Measurements from ENCODE around the gene ABCA5. TPM values are rescaled to one million over a fixed set of nuclear protein-coding genes. Genes with fewer than 3 reads are reported as not detected.

Gene ABCA5
- total and polyA plus RNA-seq, 7 experiments from 2014 or later, result 6.0 to 49.9 (median 34.5) TPM

DNA sequence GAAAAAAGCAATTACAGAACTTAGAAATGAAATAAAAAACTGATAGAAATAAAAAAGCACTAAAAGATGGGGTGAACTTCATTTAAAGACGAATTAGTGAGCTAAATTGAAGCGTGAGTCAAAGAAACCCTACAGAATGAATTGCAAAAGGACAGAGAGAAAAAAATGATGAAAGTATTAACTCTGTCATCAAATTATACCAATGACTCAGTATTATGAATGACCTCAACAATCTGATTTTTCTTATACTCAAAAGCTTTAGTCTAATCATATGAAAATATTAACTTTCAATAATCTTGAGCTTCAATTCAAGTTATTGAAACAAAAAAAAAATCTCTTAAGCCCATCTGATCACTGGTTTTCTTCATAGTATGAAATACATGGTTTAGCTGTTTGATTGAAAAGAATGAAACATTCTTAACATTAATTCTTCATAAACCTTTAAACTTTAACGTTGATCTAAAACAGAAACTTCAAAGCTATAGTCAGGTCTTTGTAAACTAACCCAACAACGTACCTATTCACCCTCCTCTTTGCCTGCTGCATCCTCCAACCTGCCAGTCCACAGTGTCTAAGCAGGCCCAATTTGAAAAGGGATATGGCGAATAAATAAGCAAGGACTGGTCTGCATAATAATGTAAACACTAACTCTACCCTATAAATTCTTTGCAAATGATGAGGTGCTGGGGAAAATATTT, 6.6 kb downstream of the ABCA5 start:
- Histone ChIP-seq H3K4me3 (ENCODE audit: low read length) (no peak overlapping the region), H3K4me1 (ENCODE audit: control insufficient read depth in 2 of 2, insufficient read depth in 2 of 2, low read length in 2 of 2) (no peaks in the 10 kb centered on the region), H3K36me3 (ENCODE audit: control insufficient read depth in 2 of 3, insufficient read depth in 3 of 3, low read length in 3 of 3) (no peaks in the 10 kb centered on the region), H3K9me3 (ENCODE audit: control insufficient read depth in 2 of 3, low read length in 3 of 3) (no peaks in the 10 kb centered on the region), H3K27me3 (ENCODE audit: control insufficient read depth in 2 of 2, insufficient read depth in 2 of 2, low read length in 2 of 2) (no peaks in the 10 kb centered on the region), H3K27ac (ENCODE audit: low read depth, low read length) (no peak overlapping the region)
- ATAC-seq (no peak), DNase-seq (no peak)
- POLR2A ChIA-PET, result interaction anchor here (1.1 kb wide), 1 partner anchor 94 kb away, joined by 3 read pairs; the partner anchor contains the start of gene MAP2K6
- Mint-ChIP-seq H3K27me3 (no peaks in the 10 kb centered on the region), H3K27ac (no peak overlapping the region), H3K36me3 (peaks cover 0 to 25% (median 8%) of the 10 kb centered on the region in 5 donors), H3K9me3 (no peaks in the 10 kb centered on the region), H3K4me1 (peaks cover 10 to 50% (median 32%) of the 10 kb centered on the region in 7 donors), H3K4me3 (no peak overlapping the region)
- intact Hi-C loops (cut with micrococcal nuclease), result loop anchor here in 1 of 2 donors (5.0 kb wide), 1 partner anchor 38 kb away; no protein-coding TSS in a partner anchor
- CTCF ChIA-PET, result no interaction called here

DNA sequence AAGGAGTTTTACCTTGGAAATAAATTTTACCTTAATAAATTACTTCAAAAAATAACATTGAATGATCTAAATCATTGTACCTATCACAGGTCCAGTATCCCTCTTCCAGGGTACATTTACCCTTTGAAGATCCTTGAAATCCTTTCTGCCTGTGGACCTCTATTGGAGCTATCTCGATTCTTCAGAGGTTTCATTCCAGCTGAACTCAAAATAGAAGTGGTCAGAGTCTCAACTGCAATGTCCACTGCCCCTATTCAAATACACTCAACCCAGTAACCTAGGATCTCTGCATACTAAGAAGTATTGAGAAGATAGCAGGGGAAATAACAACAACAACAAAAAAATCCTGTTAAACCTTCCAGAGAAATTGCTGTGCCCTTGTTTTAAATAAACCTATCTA, 9.3 kb downstream of the ABCA5 start:
- no peak overlapping the region for H3K4me3 Mint-ChIP-seq
- Histone ChIP-seq H3K27ac (ENCODE audit: low read depth, low read length) (no peak overlapping the region), H3K9me3 (ENCODE audit: control insufficient read depth in 2 of 3, low read length in 3 of 3) (no peaks in the 10 kb centered on the region), H3K4me1 (ENCODE audit: control insufficient read depth in 2 of 2, insufficient read depth in 2 of 2, low read length in 2 of 2) (no peaks in the 10 kb centered on the region), H3K36me3 (ENCODE audit: control insufficient read depth in 2 of 3, insufficient read depth in 3 of 3, low read length in 3 of 3) (no peaks in the 10 kb centered on the region), H3K4me3 (ENCODE audit: low read length) (no peak overlapping the region), H3K27me3 (ENCODE audit: control insufficient read depth in 2 of 2, insufficient read depth in 2 of 2, low read length in 2 of 2) (no peaks in the 10 kb centered on the region)
- POLR2A ChIA-PET, result no interaction called here
- H3K27me3 Mint-ChIP-seq, result no peaks in the 10 kb centered on the region
- ATAC-seq, result no peak
- peaks cover 2 to 38% (median 16%) of the 10 kb centered on the region in 7 donors for H3K4me1 Mint-ChIP-seq
- intact Hi-C loops (cut with micrococcal nuclease), result no loop called here
- no peak overlapping the region for H3K27ac Mint-ChIP-seq
- CTCF ChIA-PET, result no interaction called here
- no peaks in the 10 kb centered on the region for H3K9me3 Mint-ChIP-seq
- DNase-seq, result no peak
- peaks cover 0 to 26% (median 10%) of the 10 kb centered on the region in 5 donors for H3K36me3 Mint-ChIP-seq

DNA sequence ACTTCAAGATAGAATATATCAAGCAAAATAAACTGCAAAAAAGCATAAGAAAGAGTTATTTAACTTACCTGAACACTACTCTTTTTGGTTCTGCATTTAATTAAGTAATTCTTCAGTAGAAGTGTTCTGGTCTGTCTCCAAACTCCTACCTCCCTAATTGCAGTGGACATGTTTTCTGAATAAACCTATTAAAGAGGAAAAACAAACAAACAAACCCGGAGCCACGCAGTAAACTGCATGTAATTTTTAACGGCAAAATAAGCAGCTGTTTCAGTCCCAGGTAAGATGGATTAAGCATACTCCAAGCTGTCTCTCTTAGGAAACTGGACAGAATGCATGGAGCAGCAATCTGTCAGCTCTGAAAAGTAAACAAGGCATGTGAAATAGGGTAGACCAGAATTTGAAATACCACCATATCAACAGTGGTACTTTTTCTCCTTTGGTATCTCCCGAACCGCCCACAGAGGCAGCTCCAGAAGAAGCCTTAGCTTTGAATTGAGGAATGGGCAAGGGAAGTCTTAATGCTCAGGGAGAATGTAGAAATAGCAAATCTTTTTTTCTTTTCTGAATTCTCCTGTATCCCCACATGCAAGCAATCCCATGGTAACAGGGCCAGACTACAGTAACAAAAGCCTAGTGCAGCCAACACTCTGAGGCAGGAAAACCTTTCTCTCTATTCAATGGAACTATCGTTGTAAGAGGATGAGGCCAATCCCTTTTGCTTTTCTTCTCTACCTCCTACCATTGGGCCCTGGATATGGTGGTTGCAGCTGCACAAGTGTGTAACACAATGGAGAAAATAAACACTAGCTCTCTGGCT, 12.5 kb downstream of the ABCA5 start:
- DNase-seq (no peak), ATAC-seq (no peak)
- no peak overlapping the region for H3K4me3 ChIP-seq (ENCODE audit: low read length)
- no peaks in the 10 kb centered on the region for H3K27me3 ChIP-seq (ENCODE audit: control insufficient read depth in 2 of 2, insufficient read depth in 2 of 2, low read length in 2 of 2)
- no peaks in the 10 kb centered on the region for H3K27me3 Mint-ChIP-seq
- no peak overlapping the region for H3K27ac Mint-ChIP-seq
- peaks cover 0 to 22% (median 9%) of the 10 kb centered on the region in 7 donors for H3K4me1 Mint-ChIP-seq
- CTCF ChIA-PET, result no interaction called here
- intact Hi-C loops (cut with micrococcal nuclease), result no loop called here
- POLR2A ChIA-PET, result interaction anchor here (1.8 kb wide), 1 partner anchor 12 kb away, joined by 7 read pairs; the partner anchor contains the start of gene ABCA5
- no peak overlapping the region for H3K27ac ChIP-seq (ENCODE audit: low read depth, low read length)
- peaks cover 0 to 23% (median 10%) of the 10 kb centered on the region in 5 donors for H3K36me3 Mint-ChIP-seq
- H3K9me3 ChIP-seq (ENCODE audit: control insufficient read depth in 2 of 3, low read length in 3 of 3), result no peaks in the 10 kb centered on the region
- no peaks in the 10 kb centered on the region for H3K4me1 ChIP-seq (ENCODE audit: control insufficient read depth in 2 of 2, insufficient read depth in 2 of 2, low read length in 2 of 2)
- peaks cover 0 to 2% (median 0%) of the 10 kb centered on the region in 3 experiments for H3K36me3 ChIP-seq (ENCODE audit: control insufficient read depth in 2 of 3, insufficient read depth in 3 of 3, low read length in 3 of 3)
- no peaks in the 10 kb centered on the region for H3K9me3 Mint-ChIP-seq
- no peak overlapping the region for H3K4me3 Mint-ChIP-seq

DNA sequence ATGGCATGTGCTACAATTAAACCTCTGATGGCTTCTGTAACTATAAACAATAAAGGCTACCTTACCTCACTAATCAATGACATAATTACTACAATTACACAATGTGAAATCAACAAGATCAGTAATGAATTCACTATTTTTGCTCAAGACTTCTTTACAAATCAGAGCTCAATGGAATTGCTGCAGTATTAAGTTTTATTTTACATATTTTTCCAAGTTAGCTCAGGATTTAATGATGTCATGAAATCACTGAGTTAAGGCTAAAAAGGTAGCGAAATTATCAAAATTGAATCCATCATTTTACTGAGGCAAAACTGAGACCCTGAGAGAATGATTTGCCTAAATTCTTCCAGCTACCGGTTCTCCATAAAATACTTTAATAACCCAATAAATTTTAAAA, 21.8 kb downstream of the ABCA5 start:
- CTCF ChIA-PET, result interaction anchor here (0.6 kb wide), 1 partner anchor 241 kb away, joined by 3 read pairs; no protein-coding TSS in a partner anchor
- H3K36me3 ChIP-seq (ENCODE audit: control insufficient read depth in 2 of 3, insufficient read depth in 3 of 3, low read length in 3 of 3), result peaks cover 0 to 5% (median 0%) of the 10 kb centered on the region in 3 experiments
- Mint-ChIP-seq H3K4me1 (no peaks in the 10 kb centered on the region), H3K36me3 (peaks cover 0 to 32% (median 10%) of the 10 kb centered on the region in 5 donors), H3K27ac (no peak overlapping the region), H3K27me3 (no peaks in the 10 kb centered on the region), H3K9me3 (no peaks in the 10 kb centered on the region), H3K4me3 (no peak overlapping the region)
- H3K9me3 ChIP-seq (ENCODE audit: control insufficient read depth in 2 of 3, low read length in 3 of 3), result no peaks in the 10 kb centered on the region
- POLR2A ChIA-PET, result no interaction called here
- ATAC-seq (no peak), DNase-seq (no peak)
- H3K4me3 ChIP-seq (ENCODE audit: low read length), result no peak overlapping the region
- H3K4me1 ChIP-seq (ENCODE audit: control insufficient read depth in 2 of 2, insufficient read depth in 2 of 2, low read length in 2 of 2), result no peaks in the 10 kb centered on the region
- H3K27me3 ChIP-seq (ENCODE audit: control insufficient read depth in 2 of 2, insufficient read depth in 2 of 2, low read length in 2 of 2), result no peaks in the 10 kb centered on the region
- intact Hi-C loops (cut with micrococcal nuclease), result no loop called here
- H3K27ac ChIP-seq (ENCODE audit: low read depth, low read length), result no peak overlapping the region

DNA sequence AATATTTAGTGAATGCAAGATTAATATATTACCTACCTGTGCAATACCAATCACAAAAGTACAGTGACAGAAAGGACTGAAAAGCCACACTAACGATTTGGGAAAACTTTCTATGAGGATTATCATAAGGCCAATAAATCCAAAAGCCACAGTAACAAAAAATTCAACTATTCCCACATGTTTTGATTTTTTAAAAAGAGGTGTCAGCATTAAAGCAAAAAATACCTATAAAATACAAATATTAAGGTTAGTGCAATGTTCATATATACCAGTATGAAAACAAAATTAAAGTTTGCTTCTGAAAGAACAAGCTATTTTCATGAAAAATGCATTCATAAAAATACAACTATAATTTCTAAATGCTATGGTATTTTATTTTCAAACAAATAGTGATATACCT, 24.3 kb downstream of the ABCA5 start:
- DNase-seq (no peak), ATAC-seq (no peak)
- Mint-ChIP-seq H3K9me3 (peaks cover 0 to 3% (median 0%) of the 10 kb centered on the region in 11 donors), H3K36me3 (peaks cover 1 to 42% (median 20%) of the 10 kb centered on the region in 5 donors), H3K27me3 (no peaks in the 10 kb centered on the region), H3K27ac (no peak overlapping the region), H3K4me3 (no peak overlapping the region), H3K4me1 (peaks cover 0 to 6% (median 1%) of the 10 kb centered on the region in 7 donors)
- ChIA-PET CTCF (no interaction called here), POLR2A (no interaction called here)
- no peaks in the 10 kb centered on the region for H3K27me3 ChIP-seq (ENCODE audit: control insufficient read depth in 2 of 2, insufficient read depth in 2 of 2, low read length in 2 of 2)
- no peak overlapping the region for H3K4me3 ChIP-seq (ENCODE audit: low read length)
- H3K9me3 ChIP-seq (ENCODE audit: control insufficient read depth in 2 of 3, low read length in 3 of 3), result no peaks in the 10 kb centered on the region
- H3K4me1 ChIP-seq (ENCODE audit: control insufficient read depth in 2 of 2, insufficient read depth in 2 of 2, low read length in 2 of 2), result no peaks in the 10 kb centered on the region
- intact Hi-C loops (cut with micrococcal nuclease), result no loop called here
- H3K36me3 ChIP-seq (ENCODE audit: control insufficient read depth in 2 of 3, insufficient read depth in 3 of 3, low read length in 3 of 3), result peaks cover 0 to 3% (median 0%) of the 10 kb centered on the region in 3 experiments
- H3K27ac ChIP-seq (ENCODE audit: low read depth, low read length), result no peak overlapping the region

DNA sequence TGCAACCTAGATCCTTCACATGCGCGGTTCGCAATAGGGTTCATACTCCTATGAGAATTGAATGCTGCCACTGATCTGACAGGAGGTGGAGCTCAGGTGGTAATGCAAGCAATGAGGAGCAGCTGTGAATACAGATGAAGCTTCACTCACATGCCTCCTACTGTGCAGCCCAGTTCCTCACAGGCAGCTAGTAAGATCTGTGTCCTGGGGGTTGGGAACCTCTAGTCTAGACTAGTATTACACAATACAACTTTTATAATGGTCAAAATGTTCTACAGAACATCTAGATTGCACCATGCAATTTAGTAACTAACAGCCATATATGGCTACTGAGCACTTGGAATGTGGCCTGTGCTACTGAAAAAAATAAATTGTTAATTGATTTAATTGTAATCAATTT, 26.7 kb downstream of the ABCA5 start:
- Mint-ChIP-seq H3K27ac (no peak overlapping the region), H3K4me3 (no peak overlapping the region), H3K36me3 (peaks cover 4 to 46% (median 29%) of the 10 kb centered on the region in 5 donors), H3K27me3 (no peaks in the 10 kb centered on the region), H3K4me1 (peaks cover 0 to 6% (median 4%) of the 10 kb centered on the region in 7 donors), H3K9me3 (peaks cover 0 to 7% (median 0%) of the 10 kb centered on the region in 11 donors)
- Histone ChIP-seq H3K36me3 (ENCODE audit: control insufficient read depth in 2 of 3, insufficient read depth in 3 of 3, low read length in 3 of 3) (peaks cover 0 to 3% (median 0%) of the 10 kb centered on the region in 3 experiments), H3K4me1 (ENCODE audit: control insufficient read depth in 2 of 2, insufficient read depth in 2 of 2, low read length in 2 of 2) (no peaks in the 10 kb centered on the region), H3K9me3 (ENCODE audit: control insufficient read depth in 2 of 3, low read length in 3 of 3) (no peaks in the 10 kb centered on the region), H3K27me3 (ENCODE audit: control insufficient read depth in 2 of 2, insufficient read depth in 2 of 2, low read length in 2 of 2) (no peaks in the 10 kb centered on the region), H3K27ac (ENCODE audit: low read depth, low read length) (no peak overlapping the region), H3K4me3 (ENCODE audit: low read length) (no peak overlapping the region)
- no peak for ATAC-seq
- no peak for DNase-seq
- ChIA-PET POLR2A (no interaction called here), CTCF (interaction anchor here (0.7 kb wide), 1 partner anchor 35 kb away, joined by 3 read pairs; no protein-coding TSS in a partner anchor)
- intact Hi-C loops (cut with micrococcal nuclease), result no loop called here
